H1 (cell line): ENCODE results near the gene CACNA1F. TPM values are rescaled to one million over a fixed set of nuclear protein-coding genes. Genes with fewer than 3 reads are reported as not detected.

Source experiments
- CTCF ChIA-PET: fragments of 300-600 bp; sonication (Branson Sonifier 250); formaldehyde crosslinking; loops from one replicate; lab custom pipeline; 2021; ENCODE audit not compliant: partially characterized antibody; lab: Charles Lee
- POLR2A ChIA-PET: fragments of 300-600 bp; sonication (Branson Sonifier 250); formaldehyde crosslinking; loops from one replicate; lab custom pipeline; 2021; ENCODE audit warnings: inconsistent platforms; ENCODE audit not compliant: partially characterized antibody; lab: Charles Lee
- DNase-seq, 2 experiments: peaks; one replicate each; pipeline versions ENCODE4 v3.0.0 to v3.0.0-alpha.2; 2010 to 2022; ENCODE audit warnings: low spot score in 2 of 2, low read depth in 1 of 2, mixed read lengths in 1 of 2
- FAIRE-seq: peaks from 2 replicates; lab custom pipeline; 2011; peaks lifted over from hg19 to GRCh38; lab: Jason Lieb, UNC
- H2AFZ ChIP-seq: 2 replicates; pipeline ENCODE4 v1.8.1; 2012; ENCODE audit warnings: low read length, inconsistent platforms
- H2AK5ac ChIP-seq: 2 replicates; pipeline ENCODE4 v1.6.1; 2013; ENCODE audit warnings: low read depth, low read length
- H2BK120ac ChIP-seq: replicated peaks from 2 replicates; pipeline ENCODE3; 2013; ENCODE audit warnings: low read depth, low read length, inconsistent platforms
- H2BK12ac ChIP-seq: 2 replicates; pipeline ENCODE4 v1.6.1; 2013; ENCODE audit warnings: low read depth, low read length
- H2BK15ac ChIP-seq: 2 replicates; pipeline ENCODE4 v1.6.1; 2013; ENCODE audit warnings: low read length
- H2BK20ac ChIP-seq: 2 replicates; pipeline ENCODE4 v1.6.1; 2013; ENCODE audit warnings: low read length
- H2BK5ac ChIP-seq: 2 replicates; pipeline ENCODE4 v1.6.1; 2013; ENCODE audit warnings: low read depth, low read length
- H3K14ac ChIP-seq: 2 replicates; pipeline ENCODE4 v1.6.1; 2013; ENCODE audit warnings: inconsistent platforms; ENCODE audit not compliant: insufficient read length
- H3K18ac ChIP-seq: 2 replicates; pipeline ENCODE4 v1.6.1; 2013; ENCODE audit warnings: low read length; ENCODE audit errors: extremely low read depth
- H3K23ac ChIP-seq: 2 replicates; pipeline ENCODE4 v1.6.1; 2013; ENCODE audit warnings: inconsistent platforms; ENCODE audit not compliant: insufficient read length
- H3K23me2 ChIP-seq: 2 replicates; pipeline ENCODE4 v1.6.1; 2013; ENCODE audit warnings: low read depth, low read length
- H3K27ac ChIP-seq: 2 replicates; pipeline ENCODE4 v1.6.1; 2011; ENCODE audit warnings: low read depth, low read length, inconsistent platforms
- H3K27me3 ChIP-seq, 4 experiments: replicated peaks in 1 of 4; 1 replicate in 1 of 4; 2 replicates in 3 of 4; pipeline versions ENCODE4 v1.6.1 to v1.8.1; 2011 to 2013; ENCODE audit warnings: low read length in 3 of 4, mild to moderate bottlenecking in 3 of 4, inconsistent platforms in 2 of 4, mixed read lengths in 2 of 4, moderate library complexity in 1 of 4; ENCODE audit not compliant: control insufficient read depth in 3 of 4, insufficient read depth in 3 of 4; ENCODE audit errors: extremely low read depth in 1 of 4
- H3K36me3 ChIP-seq, 4 experiments: 2 replicates each; pipeline versions ENCODE4 v1.6.1 to v1.8.1; 2011 to 2013; ENCODE audit warnings: mild to moderate bottlenecking in 4 of 4, low read length in 3 of 4, moderate library complexity in 2 of 4, control low read depth in 1 of 4, inconsistent platforms in 1 of 4; ENCODE audit not compliant: insufficient read depth in 4 of 4, control insufficient read depth in 2 of 4
- H3K4ac ChIP-seq: replicated peaks from 2 replicates; pipeline ENCODE3; 2013; ENCODE audit warnings: low read length, low read depth, mixed read lengths, inconsistent platforms; ENCODE audit not compliant: insufficient read length
- H3K4me1 ChIP-seq, 4 experiments: replicated peaks in 1 of 4; 1 replicate in 1 of 4; 2 replicates in 3 of 4; pipeline versions ENCODE4 v1.6.1 to v1.8.1; 2011 to 2013; ENCODE audit warnings: low read length in 3 of 4, inconsistent platforms in 2 of 4, mixed read lengths in 1 of 4; ENCODE audit not compliant: insufficient read depth in 4 of 4, control insufficient read depth in 3 of 4
- H3K4me2 ChIP-seq, 2 experiments: 2 replicates each; pipeline versions ENCODE4 v1.6.1 to v1.8.1; 2011 to 2013; ENCODE audit warnings: low read depth in 2 of 2, low read length in 2 of 2, control low read depth in 1 of 2, inconsistent platforms in 1 of 2, mild to moderate bottlenecking in 1 of 2; ENCODE audit not compliant: insufficient read depth in 1 of 2
- H3K4me3 ChIP-seq, 4 experiments: fragments of 200-600, 300-600 bp in 1 of 4; sonication (generic), shearing (Covaris generic), sonication (Bioruptor Twin) in 1 of 4; 2 replicates each; pipeline versions ENCODE4 v1.5.1 to v1.8.1; 2011 to 2016; ENCODE audit warnings: low read length in 4 of 4, low read depth in 3 of 4, control low read depth in 2 of 4, inconsistent platforms in 2 of 4, mild to moderate bottlenecking in 2 of 4, mixed read lengths in 1 of 4, moderate library complexity in 1 of 4; ENCODE audit not compliant: insufficient read depth in 2 of 4; ENCODE audit errors: extremely low read depth in 1 of 4
- H3K56ac ChIP-seq: replicated peaks from 2 replicates; pipeline ENCODE3; 2013; ENCODE audit warnings: low read depth, mild to moderate bottlenecking, mixed read lengths, low read length, inconsistent platforms; ENCODE audit not compliant: insufficient read length
- H3K79me1 ChIP-seq: 2 replicates; pipeline ENCODE4 v1.6.1; 2013; ENCODE audit warnings: low read depth, low read length, control low read depth
- H3K79me2 ChIP-seq, 2 experiments: 2 replicates each; pipeline versions ENCODE4 v1.6.1 to v1.8.1; 2012 to 2013; ENCODE audit warnings: low read length in 2 of 2, mild to moderate bottlenecking in 2 of 2, inconsistent platforms in 1 of 2; ENCODE audit not compliant: insufficient read depth in 2 of 2, control insufficient read depth in 1 of 2
- H3K9ac ChIP-seq, 4 experiments: replicated peaks in 1 of 4; 1 replicate in 1 of 4; 2 replicates in 3 of 4; pipeline versions ENCODE4 v1.6.1 to v1.8.1; 2011 to 2013; ENCODE audit warnings: low read depth in 3 of 4, low read length in 3 of 4, control low read depth in 2 of 4, mild to moderate bottlenecking in 2 of 4, moderate library complexity in 2 of 4, inconsistent platforms in 1 of 4; ENCODE audit errors: extremely low read depth in 1 of 4
- H3K9me3 ChIP-seq, 2 experiments: 2 replicates each; pipeline versions ENCODE4 v1.6.1 to v1.8.1; 2012 to 2013; ENCODE audit warnings: mild to moderate bottlenecking in 2 of 2, moderate library complexity in 2 of 2, control low read depth in 1 of 2, inconsistent platforms in 1 of 2, low read depth in 1 of 2, low read length in 1 of 2, mixed read lengths in 1 of 2; ENCODE audit not compliant: insufficient read depth in 2 of 2
- H4K20me1 ChIP-seq, 2 experiments: replicated peaks in 1 of 2; 2 replicates each; pipeline versions ENCODE3 to v1.8.1; 2011 to 2013; ENCODE audit warnings: inconsistent platforms in 2 of 2, low read length in 2 of 2, mild to moderate bottlenecking in 1 of 2; ENCODE audit not compliant: insufficient read depth in 2 of 2, control insufficient read depth in 1 of 2
- H4K5ac ChIP-seq: 2 replicates; pipeline ENCODE4 v1.6.1; 2013; ENCODE audit warnings: low read length, low read depth, mixed read lengths, inconsistent platforms; ENCODE audit not compliant: insufficient read length
- H4K8ac ChIP-seq: 2 replicates; pipeline ENCODE4 v1.8.0; 2013; ENCODE audit warnings: mild to moderate bottlenecking, moderate library complexity, low read length, inconsistent platforms; ENCODE audit not compliant: insufficient read depth; ENCODE audit errors: extremely low read depth
- H4K91ac ChIP-seq: replicated peaks from 2 replicates; pipeline ENCODE3; 2013; ENCODE audit warnings: low read length, mixed read lengths, inconsistent platforms; ENCODE audit not compliant: insufficient read length
- ASH2L ChIP-seq: fragments of 200-600, 300-600 bp; sonication (generic); IDR thresholded peaks from one replicate; pipeline ENCODE4 v1.7.1; 2017; ENCODE audit warnings: low read length
- ATF2 ChIP-seq: IDR thresholded peaks from 2 replicates; pipeline ENCODE4 v1.6.1; 2012; ENCODE audit warnings: low read length, inconsistent platforms
- CEBPB ChIP-seq: IDR thresholded peaks from 2 replicates; pipeline ENCODE4 v1.6.1; 2012; ENCODE audit warnings: low read depth, low read length
- CHD1 ChIP-seq: IDR thresholded peaks from 2 replicates; pipeline ENCODE4 v1.6.1; 2012; ENCODE audit warnings: low read depth, low read length, improper control_type of control experiment
- CHD2 ChIP-seq: IDR thresholded peaks from 2 replicates; pipeline ENCODE4 v1.6.1; 2012; ENCODE audit warnings: low read length, improper control_type of control experiment
- KDM1A ChIP-seq: fragments of 200-600, 300-600 bp; sonication (generic); IDR thresholded peaks from 2 replicates; pipeline ENCODE4 v1.7.1; 2016; ENCODE audit warnings: mild to moderate bottlenecking, low read length, borderline replicate concordance
- NANOG ChIP-seq: IDR thresholded peaks from 2 replicates; pipeline ENCODE4 v1.6.1; 2011; ENCODE audit warnings: low read length, low read depth, mild to moderate bottlenecking, inconsistent platforms; ENCODE audit not compliant: insufficient read depth, poor library complexity, severe bottlenecking
- NRF1 ChIP-seq: IDR thresholded peaks from 2 replicates; pipeline ENCODE4 v1.6.1; 2011; ENCODE audit warnings: mild to moderate bottlenecking, low read depth, low read length, improper control_type of control experiment
- PHF8 ChIP-seq: fragments of 200-600 bp; sonication (generic); conservative IDR thresholded peaks from 2 replicates; pipeline ENCODE4 v1.7.1; 2012; ENCODE audit warnings: low read depth, mild to moderate bottlenecking, inconsistent platforms, low read length, moderate library complexity
- SIN3A ChIP-seq, 2 experiments: IDR thresholded peaks in 1 of 2; conservative IDR thresholded peaks in 1 of 2; 2 replicates each; pipeline ENCODE4 v1.6.1; 2011 to 2012; ENCODE audit warnings: low read length in 2 of 2, improper control_type of control experiment in 1 of 2, low read depth in 1 of 2, mild to moderate bottlenecking in 1 of 2
- SP4 ChIP-seq: IDR thresholded peaks from 2 replicates; pipeline ENCODE4 v1.6.1; 2012; ENCODE audit warnings: low read length, inconsistent platforms
- TBP ChIP-seq: IDR thresholded peaks from 2 replicates; pipeline ENCODE4 v1.6.1; 2011; ENCODE audit warnings: low read depth, low read length, improper control_type of control experiment
- WGBS, 2 experiments: shearing (Covaris generic) in 1 of 2; methylation state at CpG; one replicate each; pipeline versions ENCODE4 v1.1.6 to v1.1.7; 2013 to 2015; ENCODE audit warnings: low lambda C conversion rate in 2 of 2, mixed read lengths in 2 of 2, inconsistent platforms in 1 of 2, low coverage in 1 of 2, missing lambda C conversion rate in 1 of 2; ENCODE audit not compliant: insufficient replicate concordance in 2 of 2, insufficient coverage in 1 of 2, insufficient read length in 1 of 2; ENCODE audit errors: extremely low coverage in 1 of 2, missing lambda C conversion rate in 1 of 2; 5-methylcytosine and 5-hydroxymethylcytosine counted together
- polyA plus RNA-seq, 7 experiments: library from polyadenylated mRNA; depleted of rRNA in 3 of 7; stranded (reverse) in 5 of 7; unstranded in 2 of 7; fragments of >200 nt in 5 of 7; fragments of 200-250 nt in 2 of 7; gene quantifications; 1 replicate in 5 of 7; 2 replicates in 1 of 7; 4 replicates in 1 of 7; pipeline versions ENCODE4 v1.2.1 to v1.2.3, GENCODE V29; 2011 to 2013; ENCODE audit warnings: missing spikeins in 2 of 7, mixed read lengths in 2 of 7
- total RNA-seq: library from RNA; stranded (reverse); fragmentation: NEBNext Ultra II Directional; extraction: Animal tissue kit (Norgen Biotek cat#: 25700); gene quantifications from 2 replicates; pipeline ENCODE4 v1.2.1, GENCODE V29; 2021

Gene CACNA1F
- total and polyA plus RNA-seq, 2 of the 8 experiments (the other 6 are each of a cell fraction or from before 2014, with no cell fraction given): 0.59 to 0.84 TPM

- Histone ChIP-seq H3K4me1 (peaks cover 0 to 12% (median 4%) of the 10 kb centered on the region in 4 experiments; a peak in 4 of 7 replicates), H3K23ac (no peak within 1 kb of the TSS), H3K23me2 (peaks cover 9% of the 10 kb centered on the region; the same call in 1 of the 2 replicates), H4K5ac (no peak within 1 kb of the TSS), H3K27me3 (peaks cover 1 to 11% (median 8%) of the 10 kb centered on the region in 4 experiments; a peak in 6 of 7 replicates), H4K8ac (no peak within 1 kb of the TSS), H3K18ac (no peak within 1 kb of the TSS), H2BK5ac (no peak within 1 kb of the TSS), H2AK5ac (no peak within 1 kb of the TSS), H3K4me2 (peak within 1 kb of the TSS; percentile 22 to 72), H3K79me2 (no peaks in the 10 kb centered on the region), H2BK20ac (no peak within 1 kb of the TSS), H3K79me1 (no peaks in the 10 kb centered on the region), H3K4me3 (peak within 1 kb of the TSS; percentile 24 to 64 (median 40); a peak in 7 of 8 replicates), H3K14ac (no peak within 1 kb of the TSS), H2BK12ac (no peak within 1 kb of the TSS), H4K91ac (no peak within 1 kb of the TSS), H3K9me3 (no peaks in the 10 kb centered on the region), H4K20me1 (no peaks in the 10 kb centered on the region), H2AFZ (no peak within 1 kb of the TSS; the same call in 1 of the 2 replicates), H3K27ac (no peak within 1 kb of the TSS), H3K56ac (no peak within 1 kb of the TSS), H3K4ac (no peak within 1 kb of the TSS), H2BK120ac (no peak within 1 kb of the TSS), H3K9ac (no peak within 1 kb of the TSS), H3K36me3 (no peaks in the 10 kb centered on the region), H2BK15ac (no peak within 1 kb of the TSS)
- CTCF ChIA-PET: interaction anchor here (1.5 kb wide), 1 partner anchor 22 kb away, joined by 5 read pairs; no protein-coding TSS in a partner anchor
- FAIRE-seq (no peak), DNase-seq (no peak)
- 7% methylated on average over 11 of the region's 28 CpGs; no CpG with 5 or more reads in 1 of the 2 experiments for WGBS, 2 experiments
- POLR2A ChIA-PET: no interaction called here
- TF ChIP-seq ASH2L (no peak), NRF1 (no peak), NANOG (no peak), PHF8 (no peak), CHD1 (no peak), TBP (no peak), CEBPB (no peak), ATF2 (no peak), KDM1A (no peak), SIN3A (conservative IDR thresholded peaks at IDR 0.05 in 1 of 2, IDR thresholded peaks at IDR 0.05 in 1 of 2; ENCODE audit: low read depth in 1 of 2, low read length in 2 of 2) (no peak), SP4 (no peak), CHD2 (no peak)
Measured at GRCh38 chrX:49162620-49163019, 70.5 kb downstream of the CACNA1F start, which contains the start of gene MAGIX. MAGIX (plus strand) TSS chrX:49162758; CDS start chrX:49162890, 132 bp downstream.
